Neuronal stem cell (in vitro differentiated cells): ENCODE data around the gene CFAP70.

Experiments used
- DNase-seq: peaks from one replicate; pipeline ENCODE4 v3.0.0-alpha.2; 2013; ENCODE audit warnings: low spot score
- H2AFZ ChIP-seq: one replicate; pipeline ENCODE4 v1.6.1; 2013; ENCODE audit warnings: mild to moderate bottlenecking, low read length, inconsistent platforms
- H2AK5ac ChIP-seq: 2 replicates; pipeline ENCODE4 v1.6.1; 2013; ENCODE audit warnings: low read depth, mild to moderate bottlenecking, inconsistent platforms, low read length, moderate library complexity, mixed read lengths
- H2BK120ac ChIP-seq: 2 replicates; pipeline ENCODE4 v1.6.1; 2013; ENCODE audit warnings: low read depth, mild to moderate bottlenecking, inconsistent platforms, low read length, moderate library complexity, mixed read lengths
- H2BK12ac ChIP-seq: one replicate; pipeline ENCODE4 v1.6.1; 2013; ENCODE audit warnings: low read length, inconsistent platforms
- H2BK15ac ChIP-seq: 2 replicates; pipeline ENCODE4 v1.6.1; 2013; ENCODE audit warnings: mild to moderate bottlenecking, low read length, inconsistent platforms, mixed read lengths
- H2BK5ac ChIP-seq: one replicate; pipeline ENCODE4 v1.6.1; 2013; ENCODE audit warnings: inconsistent platforms, mild to moderate bottlenecking, low read length, moderate library complexity
- H3K14ac ChIP-seq: one replicate; pipeline ENCODE4 v1.6.1; 2013; ENCODE audit warnings: low read length, inconsistent platforms
- H3K18ac ChIP-seq: 2 replicates; pipeline ENCODE4 v1.6.1; 2013; ENCODE audit warnings: low read length, inconsistent platforms
- H3K23ac ChIP-seq: 2 replicates; pipeline ENCODE4 v1.6.1; 2013; ENCODE audit warnings: low read depth, mild to moderate bottlenecking, mixed read lengths, low read length, inconsistent platforms; ENCODE audit not compliant: poor library complexity
- H3K27ac ChIP-seq: replicated peaks from 3 replicates; pipeline ENCODE4 v1.5.1; 2013; ENCODE audit warnings: low read length, inconsistent platforms
- H3K27me3 ChIP-seq, 3 experiments: 2 replicates each; pipeline ENCODE4 v1.6.1; 2013; ENCODE audit warnings: low read length in 3 of 3, mild to moderate bottlenecking in 2 of 3, inconsistent platforms in 1 of 3, low read depth in 1 of 3, mixed read lengths in 1 of 3, moderate library complexity in 1 of 3; ENCODE audit not compliant: control insufficient read depth in 3 of 3, insufficient read depth in 3 of 3
- H3K36me3 ChIP-seq, 2 donors: replicated peaks in 1 of 2; 2 replicates each; pipeline ENCODE4 v1.6.1; 2013; ENCODE audit warnings: low read length in 2 of 2; ENCODE audit not compliant: control insufficient read depth in 2 of 2, insufficient read depth in 2 of 2
- H3K4ac ChIP-seq: 2 replicates; pipeline ENCODE4 v1.6.1; 2013; ENCODE audit warnings: inconsistent platforms, mild to moderate bottlenecking, low read length, moderate library complexity
- H3K4me1 ChIP-seq, 2 donors: 1 replicate in 1 of 2; 2 replicates in 1 of 2; pipeline ENCODE4 v1.6.1; 2013; ENCODE audit warnings: low read length in 2 of 2, low read depth in 1 of 2; ENCODE audit not compliant: control insufficient read depth in 2 of 2, insufficient read depth in 1 of 2
- H3K4me2 ChIP-seq: one replicate; pipeline ENCODE4 v1.6.1; 2013; ENCODE audit warnings: mild to moderate bottlenecking, low read length, inconsistent platforms; ENCODE audit not compliant: insufficient read depth, poor library complexity, severe bottlenecking
- H3K4me3 ChIP-seq, 2 donors: 2 replicates each; pipeline ENCODE4 v1.5.1; 2013; ENCODE audit warnings: low read length in 2 of 2, mild to moderate bottlenecking in 2 of 2, inconsistent platforms in 1 of 2, moderate library complexity in 1 of 2
- H3K79me1 ChIP-seq: one replicate; pipeline ENCODE4 v1.6.1; 2013; ENCODE audit warnings: low read depth, mild to moderate bottlenecking, inconsistent platforms, low read length, moderate library complexity
- H3K9ac ChIP-seq: one replicate; pipeline ENCODE4 v1.6.1; 2013; ENCODE audit warnings: mild to moderate bottlenecking, low read depth, low read length, inconsistent platforms; ENCODE audit not compliant: poor library complexity
- H3K9me3 ChIP-seq, 2 donors: replicated peaks in 1 of 2; 2 replicates each; pipeline versions ENCODE3 to v1.6.1; 2013; ENCODE audit warnings: low read length in 2 of 2, mild to moderate bottlenecking in 2 of 2, inconsistent platforms in 1 of 2, low read depth in 1 of 2, mixed read lengths in 1 of 2, moderate library complexity in 1 of 2; ENCODE audit not compliant: control insufficient read depth in 2 of 2, insufficient read depth in 1 of 2
- H4K8ac ChIP-seq: one replicate; pipeline ENCODE4 v1.6.1; 2013; ENCODE audit warnings: low read depth, mild to moderate bottlenecking, inconsistent platforms, low read length, moderate library complexity
- H4K91ac ChIP-seq: one replicate; pipeline ENCODE4 v1.6.1; 2013; ENCODE audit warnings: low read length, low read depth, mild to moderate bottlenecking, inconsistent platforms; ENCODE audit not compliant: poor library complexity
- WGBS, 2 donors: extraction: QIAGEN DNeasy Blood & Tissue Kit; methylation state at CpG; one replicate each; pipeline ENCODE4 v1.1.7; 2013; ENCODE audit warnings: missing lambda C conversion rate in 2 of 2, mixed read lengths in 1 of 2; ENCODE audit not compliant: insufficient read length in 2 of 2, insufficient replicate concordance in 1 of 2; ENCODE audit errors: extremely low coverage in 2 of 2; 5-methylcytosine and 5-hydroxymethylcytosine counted together

Gene CFAP70

GRCh38 chr10:73244866-73245477 is 113.7 kb downstream of the CFAP70 start:
- no peak overlapping the region for H3K23ac ChIP-seq

GRCh38 chr10:73239908-73240307 is 118.8 kb downstream of the CFAP70 start:
- Histone ChIP-seq H3K79me1 (peaks cover 4% of the 10 kb centered on the region), H2AFZ (no peak overlapping the region), H3K14ac (no peak overlapping the region), H2BK120ac (no peak overlapping the region), H3K4me2 (no peak overlapping the region), H2BK12ac (no peak overlapping the region), H3K23ac (no peak overlapping the region), H3K36me3 (peaks cover 32 to 97% of the 10 kb centered on the region in 2 donors), H2BK15ac (no peak overlapping the region), H3K27me3 (no peaks in the 10 kb centered on the region), H3K9ac (no peak overlapping the region), H2BK5ac (no peak overlapping the region), H3K18ac (no peak overlapping the region), H4K8ac (no peak overlapping the region), H3K4me3 (no peak overlapping the region), H3K4ac (no peak overlapping the region), H4K91ac (no peak overlapping the region), H2AK5ac (no peak overlapping the region), H3K4me1 (peaks cover 2 to 5% of the 10 kb centered on the region in 2 donors), H3K27ac (no peak overlapping the region), H3K9me3 (no peaks in the 10 kb centered on the region)
- DNase-seq: no peak
- WGBS, 2 donors: no CpG with 5 or more reads among the region's 2 CpGs

More at GRCh38 chr10:73244866-73245477, 113.7 kb downstream of the CFAP70 start:
- Histone ChIP-seq H3K14ac (no peak overlapping the region), H2AK5ac (no peak overlapping the region), H3K18ac (no peak overlapping the region), H2BK12ac (no peak overlapping the region), H3K4me3 (peak overlapping the region in 1 of 2 donors; percentile 93), H3K4me2 (peak overlapping the region; percentile 32), H3K9ac (no peak overlapping the region), H2AFZ (no peak overlapping the region), H3K4ac (no peak overlapping the region), H3K79me1 (no peaks in the 10 kb centered on the region), H4K8ac (no peak overlapping the region), H3K9me3 (no peaks in the 10 kb centered on the region), H3K27me3 (no peaks in the 10 kb centered on the region), H3K36me3 (peaks cover 31 to 90% of the 10 kb centered on the region in 2 donors), H3K27ac (no peak overlapping the region), H3K4me1 (peaks cover 10 to 17% of the 10 kb centered on the region in 2 donors), H2BK15ac (no peak overlapping the region), H2BK120ac (no peak overlapping the region), H2BK5ac (no peak overlapping the region), H4K91ac (no peak overlapping the region)
- no CpG with 5 or more reads among the region's 8 CpGs for WGBS, 2 donors
- no peak for DNase-seq

- H3K18ac ChIP-seq: no peak overlapping the region
- DNase-seq: no peak
- H2BK5ac ChIP-seq: no peak overlapping the region
- no peak overlapping the region for H3K14ac ChIP-seq
- H2AFZ ChIP-seq: no peak overlapping the region
- no peak overlapping the region for H3K9ac ChIP-seq
- H3K4me3 ChIP-seq: no peak overlapping the region
- H3K36me3 ChIP-seq: peaks cover 30 to 97% of the 10 kb centered on the region in 2 donors
- no peak overlapping the region for H3K27ac ChIP-seq
- peaks cover 4% of the 10 kb centered on the region for H3K79me1 ChIP-seq
- no peaks in the 10 kb centered on the region for H3K9me3 ChIP-seq
- H3K4ac ChIP-seq: no peak overlapping the region
- H2BK12ac ChIP-seq: no peak overlapping the region
- WGBS, 2 donors: no CpG with 5 or more reads among the region's 5 CpGs
- no peak overlapping the region for H4K91ac ChIP-seq
- H4K8ac ChIP-seq: no peak overlapping the region
- H3K23ac ChIP-seq: no peak overlapping the region
- H2AK5ac ChIP-seq: no peak overlapping the region
- H2BK120ac ChIP-seq: no peak overlapping the region
- no peaks in the 10 kb centered on the region for H3K27me3 ChIP-seq
- no peaks in the 10 kb centered on the region for H3K4me1 ChIP-seq
- no peak overlapping the region for H3K4me2 ChIP-seq
- H2BK15ac ChIP-seq: no peak overlapping the region
These were observed 119.6 kb downstream of the CFAP70 start for GRCh38 chr10:73238990-73239566.

- H2BK5ac ChIP-seq: no peak overlapping the region
- H3K79me1 ChIP-seq: peaks cover 4% of the 10 kb centered on the region
- H3K36me3 ChIP-seq: peaks cover 17 to 97% of the 10 kb centered on the region in 2 donors
- H2BK12ac ChIP-seq: no peak overlapping the region
- H2BK15ac ChIP-seq: no peak overlapping the region
- no peak overlapping the region for H2BK120ac ChIP-seq
- no peak overlapping the region for H3K27ac ChIP-seq
- no peak overlapping the region for H3K4me3 ChIP-seq
- H2AK5ac ChIP-seq: no peak overlapping the region
- no peak for DNase-seq
- H3K4ac ChIP-seq: no peak overlapping the region
- no peak overlapping the region for H4K8ac ChIP-seq
- no peak overlapping the region for H3K4me2 ChIP-seq
- H3K23ac ChIP-seq: no peak overlapping the region
- H3K14ac ChIP-seq: no peak overlapping the region
- no peak overlapping the region for H3K18ac ChIP-seq
- H2AFZ ChIP-seq: no peak overlapping the region
- no peaks in the 10 kb centered on the region for H3K4me1 ChIP-seq
- WGBS, 2 donors: no CpG with 5 or more reads among the region's 7 CpGs
- H3K27me3 ChIP-seq: no peaks in the 10 kb centered on the region
- no peak overlapping the region for H4K91ac ChIP-seq
- no peak overlapping the region for H3K9ac ChIP-seq
- H3K9me3 ChIP-seq: no peaks in the 10 kb centered on the region
These were observed 124.0 kb downstream of the CFAP70 start for GRCh38 chr10:73234695-73235094.
